A673 (cell line): Measurements from ENCODE around the gene TLCD1.

Experiments used
- CTCF ChIP-seq: fragments of 300-800, 200-600 bp; sonication (generic); conservative IDR thresholded peaks from 2 replicates; pipeline ENCODE4 v1.5.1; 2017; ENCODE audit warnings: low read depth, mild to moderate bottlenecking, antibody characterized with exemption, low read length, moderate library complexity, mixed read lengths
- EZH2 ChIP-seq: fragments of 200-600 bp; sonication (generic); IDR thresholded peaks from 2 replicates; pipeline ENCODE4 v1.6.1; 2017; ENCODE audit warnings: borderline replicate concordance, low read depth, mild to moderate bottlenecking, mixed read lengths, antibody characterized with exemption, low read length; ENCODE audit not compliant: poor library complexity, severe bottlenecking

- TF ChIP-seq CTCF, result no peak
- TF ChIP-seq EZH2, result no peak
These were observed 13.2 kb downstream of the TLCD1 start for GRCh38 chr17:28712705-28713415.
